HL-60 (cell line): ENCODE measurements around the gene NEGR1.

Experiments
- DNase-seq, 2 experiments: peaks; one replicate each; pipeline ENCODE4 v3.0.0-alpha.2; 2010 to 2020; ENCODE audit warnings: low read depth in 1 of 2, low spot score in 1 of 2
- H3K27ac ChIP-seq: fragments of 250-450 bp; sonication (Bioruptor Pico); replicated peaks from 2 replicates; pipeline ENCODE4 v1.5.1; 2020; ENCODE audit warnings: mild to moderate bottlenecking, moderate library complexity
- H3K27me3 ChIP-seq: fragments of 250-450 bp; sonication (Bioruptor Pico); 2 replicates; pipeline ENCODE4 v1.5.1; 2021; ENCODE audit warnings: mild to moderate bottlenecking, moderate library complexity; ENCODE audit not compliant: insufficient read depth, poor library complexity, severe bottlenecking
- H3K4me3 ChIP-seq: replicated peaks from 2 replicates; pipeline ENCODE4 v1.5.1; 2011; ENCODE audit warnings: mild to moderate bottlenecking, control low read depth, low read length; ENCODE audit not compliant: insufficient read depth
- CTCF ChIP-seq: IDR thresholded peaks from one replicate; pipeline ENCODE4 v1.5.1; 2011; ENCODE audit warnings: low read length, control low read depth, inconsistent platforms; ENCODE audit not compliant: insufficient read depth
- GABPA ChIP-seq: IDR thresholded peaks from 2 replicates; pipeline ENCODE4 v1.6.1; 2012; ENCODE audit warnings: low read depth
- POLR2AphosphoS5 ChIP-seq: IDR thresholded peaks from 2 replicates; pipeline ENCODE4 v1.6.1; 2012; ENCODE audit warnings: low read depth
- REST ChIP-seq: IDR thresholded peaks from 2 replicates; pipeline ENCODE4 v1.6.1; 2012; ENCODE audit warnings: low read depth; ENCODE audit not compliant: insufficient replicate concordance
- SPI1 ChIP-seq: IDR thresholded peaks from 2 replicates; pipeline ENCODE4 v1.6.1; 2012; ENCODE audit warnings: low read depth, mild to moderate bottlenecking, borderline replicate concordance

NEGR1 gene

GRCh38 chr1:71589005-71589404 is 693.3 kb downstream of the NEGR1 start:
- Histone ChIP-seq H3K4me3 (no peak overlapping the region), H3K27ac (no peak overlapping the region), H3K27me3 (no peaks in the 10 kb centered on the region)
- TF ChIP-seq POLR2AphosphoS5, result no peak
- no peak for TF ChIP-seq GABPA
- TF ChIP-seq CTCF, result no peak
- no peak for DNase-seq

GRCh38 chr1:71587961-71588360 is 694.4 kb downstream of the NEGR1 start:
- no peaks in the 10 kb centered on the region for H3K27me3 ChIP-seq
- no peak overlapping the region for H3K4me3 ChIP-seq
- TF ChIP-seq GABPA, result no peak
- DNase-seq, result peak in 1 of 2 experiments; percentile 26
- no peak overlapping the region for H3K27ac ChIP-seq

- H3K27ac ChIP-seq, result no peak overlapping the region
- DNase-seq, result no peak
- TF ChIP-seq REST (no peak), SPI1 (no peak), POLR2AphosphoS5 (no peak), GABPA (no peak), CTCF (no peak)
Observed at GRCh38 chr1:71586030-71586429, 696.3 kb downstream of the NEGR1 start.

GRCh38 chr1:71583756-71584155 is 698.6 kb downstream of the NEGR1 start:
- TF ChIP-seq POLR2AphosphoS5 (no peak), SPI1 (no peak; the same call in 1 of the 2 replicates), CTCF (no peak), REST (no peak), GABPA (no peak)
- Histone ChIP-seq H3K4me3 (no peak overlapping the region), H3K27me3 (no peaks in the 10 kb centered on the region), H3K27ac (0 out of 2 replicates have a peak overlapping the region, but pooled peaks have one; percentile 28)
- peak in 1 of 2 experiments; percentile 39 for DNase-seq

More at GRCh38 chr1:71586030-71586429, 696.3 kb downstream of the NEGR1 start:
- Histone ChIP-seq H3K4me3 (no peak overlapping the region), H3K27me3 (no peaks in the 10 kb centered on the region)
